GDM1 (cell line): ENCODE data around the gene MKNK2.

Experiments
- DNase-seq: peaks from one replicate; lab custom pipeline; 2025; lab: John Stamatoyannopoulos, UW

MKNK2 gene

DNA sequence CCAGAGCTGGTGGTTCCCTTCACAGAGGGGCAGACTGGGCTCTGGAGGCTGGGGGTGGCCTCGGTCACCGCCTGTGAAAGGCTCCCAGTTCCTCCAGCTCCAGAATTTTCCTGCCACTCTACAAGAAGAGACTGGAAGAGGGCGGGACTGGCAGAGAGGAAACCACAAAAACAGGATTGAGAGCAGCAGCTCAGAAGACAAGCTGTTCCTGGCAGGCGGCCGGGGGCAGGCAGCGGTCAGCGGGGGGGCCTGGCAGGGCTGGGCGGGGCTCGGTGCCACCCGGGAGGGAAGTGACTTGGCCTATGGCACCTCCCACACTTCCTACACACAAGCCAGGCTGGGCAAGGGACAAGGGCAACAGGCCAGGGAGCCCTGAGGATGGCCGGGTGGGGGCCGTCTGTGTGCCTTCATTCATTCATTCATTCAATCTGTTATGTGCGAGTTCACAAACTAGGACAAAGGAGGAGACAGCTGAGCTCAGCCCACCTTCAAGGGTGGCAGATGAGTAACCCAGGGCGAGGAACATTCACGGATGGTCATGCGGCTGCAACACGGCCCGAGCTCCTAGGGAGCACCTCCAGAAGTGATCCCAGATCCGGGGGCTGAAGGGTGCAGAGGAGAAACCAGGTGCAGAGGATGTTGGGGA lies 18.6 kb downstream of the MKNK2 start:
- DNase-seq = peak; percentile 81

DNA sequence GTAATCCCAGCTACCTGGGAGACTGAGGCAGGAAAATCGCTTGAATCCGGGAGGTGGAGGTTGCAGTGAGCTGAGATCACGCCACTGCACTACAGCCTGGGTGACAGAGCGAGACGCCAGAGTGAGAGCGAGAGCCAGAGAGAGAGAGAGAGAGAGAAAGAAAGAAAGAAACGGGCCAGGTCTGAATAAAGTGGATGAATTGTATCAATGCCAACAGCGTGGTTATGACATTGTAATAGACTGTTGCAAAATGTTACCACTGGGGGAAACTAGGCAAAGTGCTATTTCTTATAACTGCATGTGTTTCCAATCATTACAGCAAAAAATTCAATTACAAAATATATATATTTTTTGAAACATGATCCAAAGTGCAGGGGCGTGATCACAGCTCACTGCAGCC lies 23.7 kb downstream of the MKNK2 start:
- DNase-seq = no peak

DNA sequence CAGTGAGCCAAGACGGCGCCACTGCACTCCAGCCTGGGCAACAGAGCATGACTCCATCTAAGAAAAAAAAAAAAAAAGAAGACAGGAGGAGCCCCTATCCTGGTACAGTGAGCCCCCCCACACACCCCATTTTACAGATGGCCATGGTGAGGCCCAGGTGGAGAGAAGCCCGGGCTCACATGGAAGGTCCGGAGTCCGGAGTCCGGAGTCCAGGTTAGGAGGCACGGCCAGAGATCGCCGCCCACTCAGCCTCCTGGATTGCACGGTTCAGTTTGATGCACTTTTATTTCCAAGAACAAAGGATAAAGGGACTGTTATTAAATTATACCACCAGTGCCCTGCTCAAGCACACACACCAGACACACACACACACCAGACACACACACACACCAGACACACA lies 24.3 kb downstream of the MKNK2 start:
- DNase-seq = no peak

DNA sequence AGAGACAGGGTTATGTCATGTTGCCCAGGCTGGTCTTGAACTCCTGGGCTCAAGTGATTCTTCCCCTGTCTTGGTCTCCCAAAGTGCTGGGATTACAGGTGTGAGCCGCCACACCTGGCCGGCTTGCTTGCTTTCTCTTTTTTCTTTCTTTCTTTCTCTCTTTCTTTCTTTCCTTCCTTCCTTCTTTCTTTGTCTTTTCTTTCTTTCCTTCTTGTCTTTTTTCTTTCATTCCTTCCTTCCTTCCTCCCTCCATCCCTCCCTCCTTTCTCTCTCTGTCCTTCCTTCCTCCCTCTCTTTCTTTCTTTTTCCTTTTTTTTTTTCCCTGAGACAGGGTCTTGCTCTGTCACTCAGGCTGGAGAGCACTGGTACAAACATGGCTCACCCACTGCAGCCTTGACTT lies 28.8 kb downstream of the MKNK2 start:
- no peak for DNase-seq

DNA sequence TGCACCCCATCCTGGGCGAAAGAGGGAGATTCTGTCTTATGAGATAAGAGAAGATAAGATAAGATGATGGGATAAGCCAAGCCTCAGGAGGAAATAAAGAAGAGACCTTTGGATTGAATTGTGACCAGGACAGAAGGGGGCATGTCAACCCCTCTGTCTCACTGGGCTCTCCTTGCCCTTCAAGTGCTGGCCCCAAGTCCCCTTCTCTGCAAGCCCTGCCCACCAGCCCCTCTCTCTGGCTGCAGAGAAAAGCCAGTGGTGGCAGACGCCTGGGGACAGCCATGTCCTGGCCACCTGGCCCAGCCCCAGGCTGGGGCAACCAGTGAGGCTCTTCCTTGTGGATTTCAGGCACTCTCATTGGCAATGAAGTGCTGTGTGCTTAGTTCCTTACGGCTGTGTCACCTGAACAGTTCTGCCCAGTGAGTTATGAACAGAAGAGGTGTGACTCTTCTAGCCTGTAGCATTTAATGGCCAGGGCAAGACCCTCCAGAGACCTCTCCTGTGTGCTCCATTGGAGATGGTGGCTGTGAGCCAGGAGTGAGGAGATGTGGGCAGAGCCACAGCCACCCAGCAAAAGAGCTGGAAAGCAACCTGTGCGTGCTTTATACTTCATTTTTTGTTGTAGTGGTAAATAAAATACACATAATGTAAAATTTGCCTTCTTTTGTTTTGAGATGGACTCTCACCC lies 29.4 kb downstream of the MKNK2 start:
- DNase-seq = no peak

DNA sequence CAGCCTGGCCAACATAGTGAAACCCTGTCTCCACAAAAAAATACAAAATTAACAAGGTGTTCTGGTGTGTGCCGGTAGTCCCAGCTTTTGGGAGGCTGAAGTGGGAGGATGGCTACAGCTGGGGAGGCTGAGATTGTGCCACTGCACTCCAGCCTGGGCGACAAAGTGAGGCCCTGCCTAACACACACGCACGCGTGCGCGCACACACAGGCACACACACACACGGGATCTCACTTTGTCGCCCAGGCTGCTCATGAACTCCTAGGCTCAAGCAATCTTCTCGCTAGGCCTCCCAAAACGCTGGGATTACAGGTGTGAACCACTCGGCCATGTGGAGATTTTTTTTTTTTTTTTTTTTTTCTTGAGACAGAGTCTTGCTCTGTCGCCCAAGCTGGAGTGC lies 32.3 kb downstream of the MKNK2 start:
- DNase-seq = no peak

DNA sequence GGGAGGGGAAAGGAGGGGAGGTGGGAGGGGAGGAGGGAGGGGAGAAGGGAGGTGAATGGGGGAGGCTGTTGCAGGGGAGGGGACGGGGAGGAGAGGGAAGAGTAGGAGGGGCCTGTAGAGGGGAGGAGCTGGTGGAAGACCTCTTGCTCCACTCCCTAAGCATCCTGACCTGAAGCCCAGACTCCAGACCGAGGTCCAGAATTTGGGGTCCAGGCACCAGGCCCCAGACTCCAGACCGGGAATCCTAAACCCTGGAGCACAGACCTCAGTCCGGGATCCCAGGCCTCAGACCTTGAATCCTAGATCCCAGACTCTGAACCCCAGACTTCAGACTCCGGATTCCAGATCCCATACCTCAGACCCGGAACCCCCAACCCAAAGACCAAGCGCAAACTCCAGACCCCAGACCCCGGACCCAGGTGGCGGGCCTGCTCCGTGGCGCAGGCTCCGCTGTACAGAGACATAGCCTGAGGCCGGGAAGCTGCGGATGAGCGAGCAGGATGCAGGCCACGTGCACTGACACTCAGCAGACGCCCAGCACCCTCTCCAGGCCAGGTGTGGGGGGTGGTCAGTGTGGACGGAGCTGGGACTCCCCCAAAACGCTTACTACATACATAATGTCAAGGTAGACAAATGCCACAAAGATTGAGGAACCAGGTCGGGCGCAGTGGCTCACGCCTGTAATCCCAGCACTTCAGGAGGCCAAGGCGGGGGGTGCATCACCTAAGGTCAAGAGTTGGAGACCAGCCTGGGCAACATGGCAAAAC lies 34.8 kb downstream of the MKNK2 start:
- peak; percentile 58 for DNase-seq

DNA sequence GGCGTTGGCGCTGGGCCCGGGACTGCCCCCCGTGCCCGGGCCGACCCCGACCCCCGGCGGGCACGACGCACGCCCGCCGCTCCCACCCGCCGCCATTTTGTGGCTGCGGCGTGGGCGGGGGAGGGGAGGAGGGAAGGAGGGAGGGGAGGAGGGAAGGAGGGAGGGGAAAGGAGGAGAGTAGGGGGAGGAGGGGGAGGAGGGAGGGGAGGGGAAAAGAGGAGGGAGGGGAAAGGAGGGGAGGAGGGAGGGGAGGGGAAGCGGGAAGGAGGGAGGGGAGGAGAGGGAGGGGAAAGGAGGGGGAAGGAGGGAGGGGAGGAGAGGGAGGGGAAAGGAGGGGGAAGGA lies 35.5 kb downstream of the MKNK2 start, which contains the start of gene BTBD2:
Gene BTBD2 (minus strand): TSS at position 107 of the 343 bp plus-strand sequence. CDS start 11 bp downstream, at position 96.
- peak; percentile 21 for DNase-seq

DNA sequence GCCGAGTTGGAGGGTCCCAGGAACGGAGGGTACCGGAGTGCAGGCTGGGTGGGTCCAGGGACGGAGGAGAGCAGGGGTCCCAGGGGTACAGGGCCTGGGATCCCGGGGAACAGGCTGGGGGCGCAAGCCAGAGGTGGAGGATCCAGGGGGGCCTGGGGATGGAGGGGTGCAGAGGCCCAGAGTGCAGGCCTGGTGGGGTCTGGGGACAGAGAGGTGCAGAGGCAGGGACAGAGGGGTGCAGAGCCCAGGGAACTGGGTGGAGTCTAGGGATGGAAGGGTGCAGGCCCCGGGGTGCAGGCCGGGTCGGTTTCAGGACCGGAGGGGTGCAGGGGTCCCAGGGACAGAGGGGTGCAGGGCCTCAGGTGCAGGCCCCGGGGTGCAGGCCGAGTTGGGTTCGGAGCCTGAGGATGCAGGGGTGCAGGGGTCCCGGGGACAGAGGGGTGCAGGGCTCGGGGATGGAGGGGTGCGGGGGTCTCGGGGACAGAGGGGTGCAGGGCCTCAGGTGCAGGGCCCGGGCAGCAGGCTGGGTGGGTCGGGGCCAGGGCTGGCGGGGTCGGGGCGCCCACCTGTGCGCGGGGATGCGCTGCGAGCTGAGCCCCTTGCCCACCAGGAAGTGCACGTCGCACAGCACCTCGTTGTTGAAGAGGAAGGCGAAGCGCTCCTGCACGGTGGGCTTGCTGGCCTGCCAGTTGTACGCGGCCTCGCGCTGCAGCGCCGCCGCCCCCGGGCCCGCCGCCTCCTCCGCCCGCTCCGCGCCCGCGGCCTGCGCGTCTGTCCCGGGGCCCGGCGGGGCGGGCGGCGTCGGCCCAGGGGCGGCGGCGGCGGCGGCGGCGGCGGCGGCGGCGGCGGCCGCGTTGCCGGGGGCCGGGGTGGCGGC lies 36.1 kb downstream of the MKNK2 start:
- no peak for DNase-seq

DNA sequence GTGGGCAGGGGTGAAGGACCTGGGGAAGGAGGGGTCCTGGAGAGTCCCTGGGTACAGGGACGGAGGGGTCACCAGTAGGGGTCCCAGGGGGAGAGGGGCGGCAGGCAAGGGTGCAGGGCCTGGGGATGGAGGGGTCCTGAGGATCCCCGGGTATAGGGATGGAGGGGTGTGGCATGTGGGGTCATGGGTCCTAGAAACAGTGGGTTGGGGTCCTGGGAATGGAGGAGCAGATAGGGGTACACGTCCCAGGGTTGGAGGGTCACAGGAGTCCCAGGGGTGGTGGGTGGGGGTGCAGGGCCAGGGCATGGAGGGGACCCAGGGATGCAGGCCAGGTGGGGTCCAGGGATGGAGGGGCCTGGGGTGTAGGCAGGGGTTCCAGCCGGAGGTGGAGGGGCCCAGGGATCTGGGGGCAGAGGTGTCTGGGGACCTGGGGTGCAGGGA lies 36.9 kb downstream of the MKNK2 start:
- no peak for DNase-seq

DNA sequence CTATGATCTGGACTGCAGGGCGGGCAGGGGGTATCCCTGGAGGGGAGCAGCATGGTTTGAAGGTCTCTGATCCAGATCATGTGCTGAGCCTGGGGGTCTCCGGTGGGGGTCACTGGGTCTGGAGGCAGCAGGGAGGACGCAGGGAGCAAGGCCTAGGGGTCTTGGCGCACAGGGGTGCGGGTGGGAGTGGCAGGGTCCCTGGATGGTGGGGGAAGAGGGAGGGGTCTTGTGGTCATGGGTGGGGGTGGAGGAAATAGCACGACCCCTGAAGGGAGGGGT lies 37.4 kb downstream of the MKNK2 start:
- DNase-seq = no peak

DNA sequence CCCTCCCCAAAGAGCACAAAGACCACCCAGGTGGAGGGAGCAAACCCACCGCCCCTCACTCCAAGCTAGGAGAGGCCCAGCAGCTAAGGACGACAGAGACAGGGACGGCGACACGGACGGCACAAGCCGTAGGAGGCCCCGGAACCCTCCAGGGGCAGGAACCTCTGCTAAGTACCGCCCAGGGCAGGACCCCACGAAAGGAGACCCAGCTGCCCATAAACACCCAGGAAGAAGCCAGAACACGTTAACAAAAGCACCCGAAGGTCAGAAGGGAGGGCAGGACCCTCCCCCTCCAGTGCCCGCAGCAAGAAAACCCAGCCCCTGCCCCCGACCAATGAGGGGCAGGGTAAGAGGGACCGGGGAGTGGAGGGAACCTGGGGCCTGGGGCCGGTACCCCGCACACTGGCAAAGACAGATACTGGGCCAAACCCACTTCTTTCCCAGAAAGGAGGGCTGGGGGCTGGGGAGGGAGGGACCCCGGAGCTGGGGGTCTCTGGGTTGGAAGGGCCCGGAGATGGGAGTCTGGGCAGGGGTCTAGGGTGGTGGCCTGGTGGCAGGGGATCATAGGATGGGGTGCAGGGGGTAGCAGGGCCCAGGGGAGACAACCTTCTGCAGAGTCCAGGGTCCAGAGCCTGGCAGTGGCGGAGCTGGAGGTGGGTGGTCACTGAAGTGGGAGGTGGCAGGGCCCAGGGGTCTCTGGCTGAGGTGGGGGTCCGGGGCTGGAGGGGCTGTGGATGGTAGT lies 37.9 kb downstream of the MKNK2 start:
- no peak for DNase-seq

DNA sequence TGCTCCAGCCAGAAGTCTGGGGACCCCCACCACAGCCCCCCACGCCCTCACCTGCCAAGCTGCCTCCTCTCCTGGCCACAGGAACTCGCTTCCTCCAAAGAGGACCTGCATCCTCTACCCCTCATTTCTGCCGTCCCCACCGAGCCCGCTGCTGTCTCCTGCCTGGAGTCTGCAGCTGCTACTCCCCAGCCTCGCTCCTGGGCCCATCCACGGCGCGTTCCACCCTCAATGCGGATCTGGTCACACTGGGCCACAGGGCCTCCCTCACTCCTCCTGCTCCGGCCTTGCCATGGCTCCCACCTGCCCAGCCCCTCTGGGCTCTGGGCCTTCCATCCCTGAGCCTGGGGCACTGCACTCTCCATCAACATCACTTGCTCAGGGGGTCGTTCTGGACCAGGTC lies 39.9 kb downstream of the MKNK2 start:
- no peak for DNase-seq

DNA sequence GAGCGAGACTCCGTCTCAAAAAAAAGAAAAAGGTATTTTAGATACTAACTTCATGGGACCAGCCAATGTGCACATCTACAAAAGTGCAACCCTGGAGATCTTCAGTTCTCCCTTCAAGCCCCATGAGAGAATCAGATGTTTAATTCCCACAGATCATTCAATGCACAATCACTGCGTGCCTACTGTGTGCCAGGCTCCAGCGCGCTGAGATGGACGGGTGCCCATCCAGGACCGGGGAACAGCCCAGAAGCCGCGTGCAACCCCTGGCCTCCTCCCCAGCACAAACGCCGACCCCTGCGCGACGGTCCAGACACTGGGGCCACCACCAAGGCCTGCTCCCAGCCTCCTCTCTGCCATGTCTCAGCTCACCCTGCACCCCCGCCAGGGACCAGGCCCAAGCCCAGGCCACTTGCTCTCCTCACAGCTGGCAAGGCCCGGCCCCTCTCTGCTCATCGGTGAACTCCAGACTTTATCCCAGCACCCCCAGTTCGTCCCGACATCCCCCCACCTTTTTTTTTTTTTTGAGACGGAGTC lies 40.8 kb downstream of the MKNK2 start:
- no peak for DNase-seq

DNA sequence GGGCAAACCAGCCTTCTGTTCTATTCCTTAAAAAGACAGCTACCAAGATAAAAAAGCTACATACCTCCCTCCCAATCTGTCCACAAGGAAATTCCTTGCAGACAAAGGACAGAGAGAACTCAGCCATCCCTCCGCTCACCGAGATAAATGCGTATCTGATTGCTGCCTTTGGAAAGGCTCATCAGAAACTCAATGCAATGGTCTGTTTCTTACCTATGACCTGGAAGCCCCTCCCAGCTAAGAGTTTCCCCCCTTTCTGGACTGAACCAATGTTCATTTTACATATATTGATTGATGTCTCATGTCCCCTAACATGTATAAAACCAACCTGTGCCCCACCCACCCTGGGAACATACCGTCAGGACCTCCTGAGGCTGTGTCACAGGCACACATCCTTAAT lies 47.2 kb downstream of the MKNK2 start:
- no peak for DNase-seq

DNA sequence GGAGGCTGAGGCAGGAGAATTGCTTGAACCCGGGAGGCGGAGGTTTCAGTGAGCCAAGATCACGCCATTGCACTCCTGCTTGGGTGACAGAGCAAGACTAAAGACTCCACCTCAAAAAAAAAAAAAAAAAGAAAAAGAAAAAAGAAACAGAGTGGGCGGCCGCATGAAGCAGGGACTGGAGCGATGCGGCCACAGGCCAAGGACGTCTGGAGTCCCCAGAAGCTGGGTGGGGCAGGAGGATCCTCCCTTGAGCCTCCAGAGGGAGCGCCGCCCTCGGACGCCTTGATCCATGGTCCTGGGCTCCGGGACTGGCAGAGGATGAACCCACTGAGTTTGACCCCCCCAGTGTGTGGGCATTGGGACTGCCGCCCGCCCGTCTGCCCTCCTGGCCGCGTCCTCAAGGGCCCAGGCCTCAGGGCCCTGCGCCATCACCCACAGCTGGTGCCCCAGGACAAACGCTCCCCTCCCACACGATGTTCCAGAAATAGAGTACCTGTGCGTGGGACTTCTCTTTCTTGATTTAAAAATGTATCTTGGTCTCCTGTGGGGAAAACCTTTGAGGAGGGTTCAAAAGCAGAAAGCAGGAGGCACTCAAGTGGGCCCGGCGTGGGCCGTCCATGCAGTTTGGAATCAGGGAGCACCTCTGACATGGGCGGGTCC lies 51.1 kb downstream of the MKNK2 start:
- no peak for DNase-seq

DNA sequence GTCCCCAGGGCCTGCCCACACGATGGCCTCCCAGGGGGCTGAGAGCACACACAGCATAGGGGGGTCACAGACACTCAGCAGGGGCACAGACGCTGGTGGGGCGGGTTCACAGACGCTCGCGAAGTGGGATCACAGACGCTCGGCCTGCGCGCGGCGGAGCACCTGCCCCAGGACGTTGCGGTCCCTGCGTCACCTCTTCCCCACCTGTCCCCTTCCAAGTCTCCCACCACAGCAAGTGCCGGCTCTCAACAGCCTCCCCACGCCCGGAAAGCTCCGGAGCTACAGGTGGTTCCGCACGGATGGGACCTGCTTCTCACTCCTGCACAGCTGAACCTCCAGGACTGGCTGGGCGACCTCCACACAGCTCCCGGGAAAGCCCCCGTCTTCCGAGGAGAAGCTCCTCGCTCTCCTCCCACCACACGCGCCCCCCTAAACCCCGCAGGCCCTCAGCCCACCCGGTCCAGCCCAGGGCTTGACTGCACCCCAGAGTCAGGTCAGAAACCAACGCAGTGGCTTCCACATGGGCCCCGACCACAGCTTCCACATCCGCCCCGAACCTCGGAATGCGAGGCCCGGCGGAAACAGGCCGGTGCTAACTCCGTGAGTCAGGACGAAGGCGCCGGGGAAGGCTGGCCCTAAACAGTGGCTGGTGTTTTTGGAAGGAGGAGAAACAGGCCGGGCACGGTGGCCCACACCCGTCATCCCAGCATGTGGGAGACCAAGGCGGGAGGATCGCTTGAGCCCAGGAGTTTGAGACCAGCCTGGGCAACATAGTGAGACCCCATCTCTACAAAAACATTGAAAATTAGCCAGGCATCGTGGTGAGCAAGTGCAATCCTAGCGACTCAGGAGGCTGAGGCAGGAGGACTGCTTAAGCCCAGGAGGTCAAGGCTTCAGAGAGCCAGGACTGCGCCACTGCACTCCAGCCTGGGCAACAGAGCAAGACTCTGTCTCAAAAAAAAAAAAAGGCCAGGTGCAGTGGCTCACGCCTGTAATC lies 52.0 kb downstream of the MKNK2 start:
- DNase-seq = no peak

DNA sequence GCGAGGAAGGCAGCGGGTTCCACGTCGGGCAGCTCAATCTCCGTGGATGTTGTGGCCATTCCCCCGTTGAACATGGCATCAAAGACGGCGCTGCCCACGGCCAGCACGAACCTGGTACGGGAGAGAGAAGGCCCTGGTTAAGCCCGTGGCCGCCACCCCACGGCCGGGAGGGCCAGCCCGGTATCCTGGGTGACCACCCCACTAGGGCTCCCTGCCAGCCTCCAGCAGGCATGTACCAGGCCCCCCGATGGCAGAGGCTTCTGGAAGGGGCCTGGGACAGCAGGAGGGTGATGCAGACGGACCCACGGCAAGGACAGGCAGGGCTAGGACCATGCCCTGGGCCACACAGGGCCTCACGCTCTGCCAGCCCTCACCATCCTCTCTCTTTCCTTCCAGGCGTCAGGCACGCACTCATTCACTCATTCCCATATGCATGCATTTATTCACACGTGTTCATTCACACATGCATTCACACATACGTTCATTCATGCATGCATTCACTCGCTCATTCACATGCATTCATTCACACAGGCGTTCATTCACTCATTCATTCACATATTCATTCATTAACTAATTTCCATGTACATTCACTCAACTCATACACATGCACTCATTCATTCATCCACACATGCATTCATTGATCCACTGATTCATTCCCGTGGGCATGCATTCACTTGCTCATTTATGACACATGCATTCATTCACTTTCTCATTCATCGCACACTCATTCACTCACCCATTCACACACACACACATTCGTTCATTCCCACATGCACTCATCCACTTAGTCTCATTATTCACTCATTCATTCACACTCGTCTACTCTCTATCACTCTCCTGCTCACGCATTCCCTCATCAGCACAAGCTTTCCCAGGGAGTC lies 53.5 kb downstream of the MKNK2 start:
- no peak for DNase-seq
